T-helper 2 cell (primary cell): ENCODE results near the gene GPR179.

Experiments
- DNase-seq, 5 experiments: peaks; one replicate each; pipeline versions ENCODE4 v3.0.0 to v3.0.0-alpha.2; 2012 to 2022
- total RNA-seq, 2 donors: gene quantifications; one replicate each; lab custom pipeline; 2026; lab: John Stamatoyannopoulos, UW

The GPR179 gene, protein sequence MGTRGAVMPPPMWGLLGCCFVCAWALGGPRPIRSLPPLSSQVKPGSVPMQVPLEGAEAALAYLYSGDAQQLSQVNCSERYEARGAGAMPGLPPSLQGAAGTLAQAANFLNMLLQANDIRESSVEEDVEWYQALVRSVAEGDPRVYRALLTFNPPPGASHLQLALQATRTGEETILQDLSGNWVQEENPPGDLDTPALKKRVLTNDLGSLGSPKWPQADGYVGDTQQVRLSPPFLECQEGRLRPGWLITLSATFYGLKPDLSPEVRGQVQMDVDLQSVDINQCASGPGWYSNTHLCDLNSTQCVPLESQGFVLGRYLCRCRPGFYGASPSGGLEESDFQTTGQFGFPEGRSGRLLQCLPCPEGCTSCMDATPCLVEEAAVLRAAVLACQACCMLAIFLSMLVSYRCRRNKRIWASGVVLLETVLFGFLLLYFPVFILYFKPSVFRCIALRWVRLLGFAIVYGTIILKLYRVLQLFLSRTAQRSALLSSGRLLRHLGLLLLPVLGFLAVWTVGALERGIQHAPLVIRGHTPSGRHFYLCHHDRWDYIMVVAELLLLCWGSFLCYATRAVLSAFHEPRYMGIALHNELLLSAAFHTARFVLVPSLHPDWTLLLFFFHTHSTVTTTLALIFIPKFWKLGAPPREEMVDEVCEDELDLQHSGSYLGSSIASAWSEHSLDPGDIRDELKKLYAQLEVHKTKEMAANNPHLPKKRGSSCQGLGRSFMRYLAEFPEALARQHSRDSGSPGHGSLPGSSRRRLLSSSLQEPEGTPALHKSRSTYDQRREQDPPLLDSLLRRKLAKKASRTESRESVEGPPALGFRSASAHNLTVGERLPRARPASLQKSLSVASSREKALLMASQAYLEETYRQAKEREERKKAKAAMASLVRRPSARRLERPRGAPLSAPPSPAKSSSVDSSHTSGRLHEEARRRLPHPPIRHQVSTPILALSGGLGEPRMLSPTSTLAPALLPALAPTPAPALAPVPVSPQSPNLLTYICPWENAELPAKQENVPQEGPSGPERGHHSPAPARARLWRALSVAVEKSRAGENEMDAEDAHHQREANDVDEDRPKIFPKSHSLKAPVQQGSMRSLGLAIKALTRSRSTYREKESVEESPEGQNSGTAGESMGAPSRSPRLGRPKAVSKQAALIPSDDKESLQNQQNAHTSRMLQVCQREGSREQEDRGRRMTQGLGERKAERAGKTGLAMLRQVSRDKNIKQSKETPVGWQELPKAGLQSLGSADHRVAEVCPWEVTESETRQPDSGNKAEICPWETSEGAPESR (N-terminal part only)
- total RNA-seq = 0 reads per million in 2 donors

GRCh38 chr17:38343608-38344419 is at the start of gene GPR179:
Gene GPR179, minus strand, starts transcription at chr17:38343956. Its CDS starts 167 bp downstream, at chr17:38343789.
- DNase-seq = no peak

GRCh38 chr17:38379448-38379847 is 35.7 kb upstream of the GPR179 start:
- no peak for DNase-seq

- no peak for DNase-seq
Measured at GRCh38 chr17:38369124-38369886, 25.5 kb upstream of the GPR179 start.

DNA sequence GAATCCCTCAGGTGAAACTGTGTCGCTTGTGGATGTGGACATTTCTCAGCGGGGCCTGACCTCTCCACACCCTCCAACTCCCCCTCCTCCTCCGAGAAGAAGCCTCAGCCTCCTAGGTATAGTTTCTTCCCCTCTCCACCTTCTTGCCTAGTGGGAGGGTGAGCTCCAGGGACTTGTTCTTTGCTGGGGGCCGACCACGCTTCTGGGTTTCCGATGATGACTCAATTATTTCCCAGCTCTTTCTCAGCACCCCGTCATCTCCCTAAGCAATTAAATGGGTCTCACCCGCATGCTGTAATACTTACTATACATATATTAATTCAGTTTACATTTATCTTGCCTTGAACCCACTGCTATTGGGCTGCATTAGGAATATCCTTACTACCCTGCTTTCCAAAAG is 21.0 kb upstream of the GPR179 start:
- no peak for DNase-seq

GRCh38 chr17:38363016-38363415 is 19.3 kb upstream of the GPR179 start:
- DNase-seq = no peak

- no peak for DNase-seq
Measured at GRCh38 chr17:38361694-38362465, 18.1 kb upstream of the GPR179 start.

- DNase-seq = no peak
Measured at GRCh38 chr17:38358586-38359513, 15.1 kb upstream of the GPR179 start.

DNA sequence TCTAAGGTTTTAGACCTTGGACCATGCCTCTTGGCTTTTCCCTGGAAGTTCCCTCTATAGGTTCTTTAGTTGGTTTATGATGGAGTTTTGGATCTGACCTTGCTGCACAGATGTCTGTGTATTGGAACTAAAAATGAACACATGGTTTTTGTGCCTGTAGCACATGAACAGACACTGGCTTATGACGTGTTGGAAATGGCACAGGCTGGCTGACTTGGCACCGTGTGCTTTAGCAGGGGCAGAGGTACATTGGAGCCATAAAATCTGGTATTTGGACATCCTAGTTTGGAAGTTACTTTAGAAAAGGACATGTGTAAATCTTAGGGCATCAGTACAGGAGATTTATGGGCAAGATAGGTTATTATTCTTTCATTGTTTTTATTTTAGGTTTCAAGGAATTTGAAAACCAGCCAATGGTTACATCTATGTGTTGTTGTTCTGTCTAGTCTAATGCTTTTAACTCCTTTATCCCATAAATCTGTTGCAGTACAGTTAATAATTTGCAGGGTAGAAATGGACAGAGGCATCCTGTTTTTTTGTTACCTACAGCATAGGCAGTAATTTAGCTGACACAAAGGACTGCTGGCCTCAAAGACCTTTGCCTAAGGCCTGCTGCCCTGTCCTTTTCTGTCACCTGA is 13.8 kb upstream of the GPR179 start:
- no peak for DNase-seq

DNA sequence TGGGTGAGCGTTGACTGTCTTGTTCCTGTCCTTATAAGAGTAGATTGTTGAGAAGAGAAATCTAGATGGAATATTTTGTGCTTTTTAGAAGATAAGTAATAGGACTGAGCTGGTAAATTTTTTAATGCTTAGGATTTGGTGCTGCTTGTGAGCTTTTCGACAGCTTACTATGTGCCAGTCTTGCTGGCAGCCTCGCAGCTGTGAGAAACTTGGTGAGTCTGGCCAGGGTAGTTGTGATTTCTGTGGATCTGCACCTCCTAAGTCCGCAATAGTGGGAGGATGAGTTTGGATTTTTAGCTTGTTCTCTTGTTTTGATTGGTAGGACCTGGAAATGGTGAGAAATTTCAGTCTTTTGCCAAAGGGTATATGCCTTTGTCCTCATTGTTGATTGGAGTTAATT is 11.5 kb upstream of the GPR179 start:
- DNase-seq = no peak

DNA sequence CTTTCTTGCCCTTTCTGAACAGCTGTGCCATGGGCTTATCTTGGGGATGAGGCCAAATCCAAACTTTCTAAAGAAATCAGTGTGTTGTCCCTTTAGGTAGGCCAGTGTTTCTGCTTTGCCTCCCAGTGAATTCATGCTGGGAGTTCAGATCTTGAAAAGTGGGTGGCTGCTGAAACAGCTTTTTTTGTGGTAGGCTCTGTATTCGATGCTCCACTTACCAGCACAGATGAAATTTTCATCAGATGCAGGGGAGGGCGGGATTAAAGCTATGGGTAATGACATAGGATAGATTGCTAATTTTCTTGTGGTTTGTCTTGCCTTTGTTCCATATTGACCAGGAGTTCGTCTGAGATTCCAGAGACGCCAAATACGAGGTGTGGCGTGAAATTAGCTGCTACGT is 10.7 kb upstream of the GPR179 start:
- DNase-seq = no peak

- no peak for DNase-seq
Measured at GRCh38 chr17:38353668-38354067, 9.9 kb upstream of the GPR179 start.

DNA sequence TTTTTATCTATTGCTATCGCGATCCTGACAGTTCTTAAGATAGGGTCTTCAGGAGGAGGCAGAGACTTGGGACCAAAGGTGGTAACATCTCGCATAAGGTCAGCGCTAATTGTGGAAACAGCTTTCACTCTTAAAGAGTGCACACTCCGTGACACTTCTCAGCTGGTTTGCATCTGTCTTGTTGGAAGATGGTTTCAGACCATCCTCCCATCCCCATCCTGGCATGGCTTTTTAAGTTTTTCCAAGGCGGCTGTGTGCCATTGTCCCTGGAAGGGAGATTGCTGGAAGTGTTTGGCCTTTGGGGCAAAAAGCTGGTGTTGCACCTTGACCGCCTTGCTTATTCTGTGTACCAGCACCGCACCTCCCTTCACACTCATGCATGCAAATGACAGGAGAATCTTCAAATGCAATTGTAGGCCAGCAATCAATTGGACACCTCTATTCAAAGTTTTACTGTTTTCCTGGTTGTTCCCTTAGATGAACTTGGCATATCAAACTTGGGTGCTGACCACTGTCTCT is 9.4 kb upstream of the GPR179 start:
- DNase-seq = no peak

- DNase-seq = peak in 1 of 5 experiments; percentile 31
Measured at GRCh38 chr17:38352245-38353085, 8.7 kb upstream of the GPR179 start.

DNA sequence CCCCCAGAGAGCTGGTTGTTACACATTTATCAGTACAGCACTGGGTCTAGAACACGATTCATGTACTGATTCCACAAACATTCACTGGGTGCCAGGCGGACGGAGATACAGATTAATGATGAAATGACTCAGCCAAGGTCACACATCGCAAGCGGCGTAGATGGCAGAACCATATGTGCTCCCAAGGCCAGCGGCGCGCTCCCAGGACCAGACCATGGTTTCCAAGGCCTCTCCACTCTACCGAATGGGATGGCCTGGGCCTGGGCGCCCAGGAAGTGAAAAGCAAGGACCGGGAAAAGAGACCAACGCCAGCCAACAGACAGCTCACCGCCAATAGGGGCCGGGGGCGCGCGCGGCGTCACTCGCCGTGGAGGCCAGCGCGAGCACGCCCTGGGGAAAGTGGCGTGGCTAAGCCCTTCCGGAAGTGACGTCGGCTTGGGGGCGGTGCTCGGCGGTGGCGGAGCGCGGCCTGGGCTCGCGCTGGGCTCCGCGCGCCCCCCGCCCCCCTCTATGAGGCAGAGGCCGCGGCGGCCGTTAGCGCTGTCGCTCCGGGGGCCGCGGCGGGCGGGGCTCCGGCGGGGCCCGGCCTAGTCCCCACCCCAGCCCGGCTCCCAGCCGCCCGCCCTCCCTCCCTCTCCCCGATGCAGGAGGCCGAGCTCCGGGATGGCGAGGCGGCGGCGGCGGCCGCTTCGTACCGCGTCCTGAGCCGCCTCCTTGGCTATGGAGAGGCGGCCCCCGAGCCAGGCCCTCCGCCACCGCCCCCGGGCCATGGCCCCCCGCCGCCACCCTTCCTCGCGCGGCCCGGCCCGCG is 7.9 kb upstream of the GPR179 start, which contains the start of gene SOCS7:
Gene SOCS7, plus strand, starts transcription at position 433 of the 811 bp plus-strand sequence. Its CDS starts 209 bp downstream, at position 642.
- DNase-seq = peak; percentile 86 to 93 (median 90)

GRCh38 chr17:38350035-38350434 is 6.3 kb upstream of the GPR179 start:
- no peak for DNase-seq

DNA sequence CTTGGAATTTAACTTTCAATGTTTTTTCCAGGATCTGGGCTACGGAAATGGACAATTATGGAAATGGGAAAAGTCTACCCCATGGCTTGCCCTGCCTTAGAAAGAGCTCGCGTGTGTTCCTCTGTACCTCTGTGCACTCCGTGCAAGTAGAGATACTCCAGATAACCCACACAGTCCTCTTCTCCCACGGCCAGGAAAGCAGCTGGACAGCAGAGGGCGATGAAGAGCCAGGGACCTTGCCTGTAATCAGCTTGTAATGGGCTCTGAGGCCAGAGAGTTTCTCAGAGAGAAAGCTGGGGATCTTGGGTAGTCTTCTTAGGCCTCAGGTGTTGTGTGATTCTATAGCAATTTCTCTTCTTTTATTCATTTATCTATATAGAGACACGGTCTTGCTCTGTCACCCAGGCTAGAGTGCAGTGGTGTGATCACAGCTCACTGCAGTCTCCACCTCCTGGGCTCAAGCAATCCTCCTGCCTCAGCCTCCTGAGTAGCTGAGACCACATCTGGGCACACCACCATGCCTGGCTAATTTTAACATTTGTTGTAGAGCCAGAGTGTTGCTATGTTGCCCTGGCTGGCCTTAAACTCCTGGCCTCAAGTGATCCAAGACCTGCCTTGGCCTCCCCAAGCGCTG is 5.5 kb upstream of the GPR179 start:
- peak; percentile 44 to 83 (median 68) for DNase-seq
